Pancreas (tissue), 10 donors: Measurements from ENCODE around the gene TRRAP. TPM values are rescaled to one million over a fixed set of nuclear protein-coding genes. Genes with fewer than 3 reads are reported as not detected.

Experiments used
- ATAC-seq, 4 donors: fragments of 200-7000 bp; cut with Tn5 transposase; one replicate each; pipeline versions ENCODE4 v1.8.0 to v1.9.1; 2020; ENCODE audit warnings: mild to moderate bottlenecking in 4 of 4, moderate library complexity in 4 of 4
- DNase-seq, 6 donors: peaks; one replicate each; pipeline ENCODE4 v3.0.0-alpha.2; 2020
- FAIRE-seq: peaks from 2 replicates; lab custom pipeline; 2012; peaks lifted over from hg19 to GRCh38; lab: Jason Lieb, UNC
- H3K27ac ChIP-seq, 4 donors: fragments of 200-600 bp; sonication (generic); 1 replicate in 3 of 4; 2 replicates in 1 of 4; pipeline versions ENCODE4 v1.5.0 to v1.8.0; 2020
- H3K27me3 ChIP-seq, 4 donors: fragments of 200-600 bp; one replicate each; pipeline ENCODE4 v1.8.0; 2021
- H3K36me3 ChIP-seq, 3 donors: fragments of 200-600 bp; sonication (generic) in 1 of 3; one replicate each; pipeline versions ENCODE4 v1.5.0 to v1.8.0; 2020 to 2021
- H3K4me1 ChIP-seq, 3 donors: fragments of 200-600 bp; one replicate each; pipeline ENCODE4 v1.8.0; 2021
- H3K4me3 ChIP-seq, 4 donors: fragments of 200-600 bp; sonication (generic) in 2 of 4; one replicate each; pipeline versions ENCODE4 v1.5.0 to v1.8.0; 2020 to 2021
- H3K9me3 ChIP-seq, 4 donors: fragments of 200-600 bp; one replicate each; pipeline ENCODE4 v1.8.0; 2021
- WGBS, 2 donors: extraction: QIAGEN DNeasy Blood & Tissue Kit; methylation state at CpG; one replicate each; pipeline ENCODE4 v1.1.7; 2013; 5-methylcytosine and 5-hydroxymethylcytosine counted together
- intact Hi-C, 3 donors: fragments of 100-400 bp; cut with DNase I; formaldehyde crosslinking; loops; one replicate each; pipeline versions ENCODE4 v1.11.1 to v1.14.2; 2022
- polyA plus RNA-seq, 2 donors: library from polyadenylated mRNA; stranded (reverse); fragments of 200-250 nt; gene quantifications; one replicate each; pipeline ENCODE4 v1.2.3, GENCODE V29; 2013
- total RNA-seq, 6 donors: library from RNA; stranded (reverse); fragmentation: NEBNext Ultra II Directional in 4 of 6; extraction: Animal tissue kit (Norgen Biotek cat#: 25700) in 4 of 6; gene quantifications; one replicate each; pipeline versions ENCODE4 v1.2.1 to v1.2.4, GENCODE V29; 2021 to 2023
- TF ChIP-seq, protein P1 (sequence below), 4 donors: fragments of 200-600 bp; sonication (generic) in 3 of 4; IDR thresholded peaks; one replicate each; pipeline versions ENCODE4 v1.5.0 to v1.8.0; 2021; ENCODE audit warnings: antibody characterized with exemption in 4 of 4
- donor health status: healthy with polysubstance abuse.
- donor health status: DM: no; HTN: no; CAD: no; lungs with moderate emphysema.
- donor health status: DM: no; HTN: no; CAD: no.
- donor health status: control.
- donor health status: control.
- donor health status: Bipolar disorder and iron deficiency.
- donor health status: DM: yes; HTN: yes; CAD: no.
- donor health status: DM: no; HTN: no; CAD: no.
- donor health status: DM: no; HTN: no; CAD: no.
- donor health status: DM: yes; HTN: yes; CAD: no.

TRRAP gene
- total and polyA plus RNA-seq, 8 donors, result 10.2 to 25.1 (median 15.6) TPM

GRCh38 chr7:98874942-98875341 lies 3.4 kb upstream of the TRRAP start:
- H3K36me3 ChIP-seq, result no peaks in the 10 kb centered on the region
- ATAC-seq (no peak), DNase-seq (no peak), FAIRE-seq (no peak)
- H3K27ac ChIP-seq, result no peak overlapping the region
- 83 to 91% methylated on average over 1 of the region's 1 CpG for WGBS, 2 donors
- TF ChIP-seq, protein P1, sequence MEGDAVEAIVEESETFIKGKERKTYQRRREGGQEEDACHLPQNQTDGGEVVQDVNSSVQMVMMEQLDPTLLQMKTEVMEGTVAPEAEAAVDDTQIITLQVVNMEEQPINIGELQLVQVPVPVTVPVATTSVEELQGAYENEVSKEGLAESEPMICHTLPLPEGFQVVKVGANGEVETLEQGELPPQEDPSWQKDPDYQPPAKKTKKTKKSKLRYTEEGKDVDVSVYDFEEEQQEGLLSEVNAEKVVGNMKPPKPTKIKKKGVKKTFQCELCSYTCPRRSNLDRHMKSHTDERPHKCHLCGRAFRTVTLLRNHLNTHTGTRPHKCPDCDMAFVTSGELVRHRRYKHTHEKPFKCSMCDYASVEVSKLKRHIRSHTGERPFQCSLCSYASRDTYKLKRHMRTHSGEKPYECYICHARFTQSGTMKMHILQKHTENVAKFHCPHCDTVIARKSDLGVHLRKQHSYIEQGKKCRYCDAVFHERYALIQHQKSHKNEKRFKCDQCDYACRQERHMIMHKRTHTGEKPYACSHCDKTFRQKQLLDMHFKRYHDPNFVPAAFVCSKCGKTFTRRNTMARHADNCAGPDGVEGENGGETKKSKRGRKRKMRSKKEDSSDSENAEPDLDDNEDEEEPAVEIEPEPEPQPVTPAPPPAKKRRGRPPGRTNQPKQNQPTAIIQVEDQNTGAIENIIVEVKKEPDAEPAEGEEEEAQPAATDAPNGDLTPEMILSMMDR (IDR thresholded peaks at IDR 0.05), result no peak
- no peaks in the 10 kb centered on the region for H3K9me3 ChIP-seq
- H3K4me3 ChIP-seq, result no peak overlapping the region
- intact Hi-C loops, result no loop called here
- H3K27me3 ChIP-seq, result peaks cover 0 to 8% (median 0%) of the 10 kb centered on the region in 4 donors
- H3K4me1 ChIP-seq, result peaks cover 0 to 2% (median 0%) of the 10 kb centered on the region in 3 donors

GRCh38 chr7:98875501-98875900 lies 2.8 kb upstream of the TRRAP start:
- peaks cover 0 to 6% (median 0%) of the 10 kb centered on the region in 4 donors for H3K27me3 ChIP-seq
- FAIRE-seq (no peak), DNase-seq (peak in 1 of 6 donors; percentile 44), ATAC-seq (no peak)
- H3K4me1 ChIP-seq, result peaks cover 0 to 8% (median 3%) of the 10 kb centered on the region in 3 donors
- H3K36me3 ChIP-seq, result no peaks in the 10 kb centered on the region
- no peaks in the 10 kb centered on the region for H3K9me3 ChIP-seq
- H3K4me3 ChIP-seq, result no peak overlapping the region
- TF ChIP-seq, protein P1 (IDR thresholded peaks at IDR 0.05), result no peak
- WGBS, 2 donors, result 48 to 54% methylated on average over 9 of the region's 9 CpGs
- intact Hi-C loops, result no loop called here
- no peak overlapping the region for H3K27ac ChIP-seq

DNA sequence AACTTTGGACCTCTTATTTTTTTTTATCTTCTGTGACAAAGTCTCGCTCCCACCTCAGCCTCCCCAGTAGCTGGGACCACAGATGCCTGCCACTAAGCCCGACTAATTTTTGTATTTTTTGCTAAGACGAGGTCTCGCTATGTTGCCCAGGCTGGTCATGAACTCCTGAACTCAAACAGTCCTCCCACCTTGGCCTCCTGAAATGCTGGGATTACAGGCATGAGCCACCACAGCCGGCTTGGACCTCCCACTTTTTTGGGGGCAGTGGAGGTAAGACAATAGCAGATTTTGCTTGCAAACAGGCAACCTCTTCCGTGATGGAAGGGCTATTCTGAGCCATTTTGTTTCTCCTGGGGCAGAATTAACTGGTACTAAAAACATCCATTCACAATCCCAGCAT lies 1.2 kb upstream of the TRRAP start:
- FAIRE-seq (no peak), DNase-seq (peak in 1 of 6 donors; percentile 36), ATAC-seq (no peak)
- Histone ChIP-seq H3K27me3 (no peaks in the 10 kb centered on the region), H3K4me3 (no peak overlapping the region), H3K36me3 (no peaks in the 10 kb centered on the region), H3K27ac (no peak overlapping the region), H3K9me3 (no peaks in the 10 kb centered on the region), H3K4me1 (peaks cover 0 to 8% (median 6%) of the 10 kb centered on the region in 3 donors)
- 90 to 94% methylated on average over 6 of the region's 6 CpGs for WGBS, 2 donors
- intact Hi-C loops, result no loop called here
- TF ChIP-seq, protein P1 (IDR thresholded peaks at IDR 0.05), result no peak

- DNase-seq (peak in 3 of 6 donors; percentile 9 to 70 (median 27)), ATAC-seq (peak in 2 of 4 donors; percentile 8 to 32)
- WGBS, 2 donors, result 14 to 18% methylated on average over 17 to 18 of the region's 18 CpGs
Measured at GRCh38 chr7:98877692-98878364, 504 bp upstream of the TRRAP start.

More at GRCh38 chr7:98877692-98878364, 504 bp upstream of the TRRAP start:
- intact Hi-C loops, result no loop called here
- peaks cover 0 to 8% (median 6%) of the 10 kb centered on the region in 3 donors for H3K4me1 ChIP-seq
- no peak for FAIRE-seq
- H3K36me3 ChIP-seq, result peaks cover 0 to 4% (median 0%) of the 10 kb centered on the region in 3 donors
- no peaks in the 10 kb centered on the region for H3K27me3 ChIP-seq
- peak overlapping the region; percentile 97 to 100 (median 99) for H3K4me3 ChIP-seq
- peak overlapping the region; percentile 91 to 94 (median 93) for H3K27ac ChIP-seq
- H3K9me3 ChIP-seq, result no peaks in the 10 kb centered on the region
- TF ChIP-seq, protein P1 (IDR thresholded peaks at IDR 0.05), result no peak
